Activated CD4-positive, alpha-beta T cell treated with anti-CD3 and anti-CD28 coated beads for 48 hours (primary cell): ENCODE data around the gene PEX12.
A peak's percentile ranks its signal among the peaks of the same experiment; 100 is the strongest.
"Not testable (repeated sequence)": the region's sequence is repeated elsewhere in the genome, so short reads cannot be mapped to it uniquely, and the experiment has no call there.

Experiments used
- DNase-seq: peaks from one replicate; pipeline ENCODE4 v3.0.0-alpha.2; 2020

PEX12 gene

GRCh38 chr17:35577830-35578196 lies 558 bp downstream of the PEX12 start:
- DNase-seq, result no peak

- DNase-seq, result no peak
Observed at GRCh38 chr17:35575759-35576158, 2.6 kb downstream of the PEX12 start.

DNA sequence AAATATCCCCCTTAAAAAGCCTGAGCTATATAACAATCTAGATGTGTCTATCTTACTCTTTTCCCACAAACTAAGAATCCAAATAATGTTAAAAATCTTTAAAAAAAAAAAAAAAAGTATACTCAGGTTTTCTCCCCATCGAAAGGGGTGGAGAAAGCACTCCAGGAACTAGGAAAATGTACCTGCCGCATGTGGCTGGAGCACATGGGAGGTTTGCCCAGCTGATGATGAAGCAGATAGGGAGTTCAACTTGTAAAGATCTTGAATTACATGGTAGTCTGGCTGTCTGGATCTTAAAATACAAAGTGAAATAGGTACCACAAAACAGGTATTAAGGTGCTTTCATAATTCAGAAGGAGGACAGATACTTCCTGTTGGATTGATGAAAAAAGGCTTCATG lies 9.0 kb downstream of the PEX12 start:
- DNase-seq, result no peak

GRCh38 chr17:35568561-35568960 lies 9.8 kb downstream of the PEX12 start:
- DNase-seq, result peak; percentile 70

DNA sequence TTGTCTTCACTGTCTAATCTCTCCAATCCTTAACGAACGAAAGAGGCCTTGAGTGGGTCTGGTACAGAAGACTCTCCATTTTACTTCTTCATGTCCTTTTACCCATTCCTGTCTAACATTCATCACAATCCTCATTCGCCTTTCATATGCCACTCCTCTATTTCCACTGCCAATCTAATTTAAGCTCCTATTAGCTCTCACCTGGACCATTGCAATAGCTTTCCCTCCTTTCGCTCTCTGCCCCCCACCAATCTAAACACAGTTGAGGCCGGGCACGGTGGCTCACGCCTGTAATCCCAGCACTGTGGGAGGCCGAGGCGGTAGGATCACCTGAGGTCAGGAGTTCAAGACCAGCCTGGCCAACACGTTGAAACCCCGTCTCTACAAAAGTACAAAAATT lies 11.4 kb downstream of the PEX12 start:
- DNase-seq, result no peak

GRCh38 chr17:35563181-35563580 lies 15.2 kb downstream of the PEX12 start:
- DNase-seq, result not testable (repeated sequence)

GRCh38 chr17:35560703-35561102 lies 17.7 kb downstream of the PEX12 start, which contains the start of gene SLFN14:
Gene SLFN14 (minus strand): TSS chr17:35560819. CDS start chr17:35558062, 2,757 bp downstream.
- DNase-seq, result no peak

GRCh38 chr17:35559495-35560210 lies 18.7 kb downstream of the PEX12 start:
- no peak for DNase-seq

DNA sequence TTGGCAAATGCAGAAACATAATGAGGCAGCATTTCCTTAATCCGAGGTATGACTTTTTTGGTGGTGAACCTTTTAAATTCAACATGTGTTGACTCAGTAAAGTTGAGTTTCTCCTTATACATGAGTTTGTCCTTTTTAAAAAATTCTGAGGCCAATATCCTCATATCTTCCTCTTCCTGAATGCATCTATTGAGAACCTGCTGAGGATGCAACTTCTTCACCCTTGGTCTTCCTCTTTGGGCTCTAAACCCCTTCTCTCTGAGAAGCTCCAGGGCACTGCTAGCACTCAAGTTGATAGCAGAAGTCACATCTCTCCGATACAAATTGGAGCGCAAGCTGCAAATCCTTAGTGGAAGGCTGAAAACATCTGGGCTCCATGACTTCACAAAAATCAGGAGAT lies 21.0 kb downstream of the PEX12 start:
- DNase-seq, result no peak

- DNase-seq, result no peak
Observed at GRCh38 chr17:35555691-35556090, 22.7 kb downstream of the PEX12 start.

DNA sequence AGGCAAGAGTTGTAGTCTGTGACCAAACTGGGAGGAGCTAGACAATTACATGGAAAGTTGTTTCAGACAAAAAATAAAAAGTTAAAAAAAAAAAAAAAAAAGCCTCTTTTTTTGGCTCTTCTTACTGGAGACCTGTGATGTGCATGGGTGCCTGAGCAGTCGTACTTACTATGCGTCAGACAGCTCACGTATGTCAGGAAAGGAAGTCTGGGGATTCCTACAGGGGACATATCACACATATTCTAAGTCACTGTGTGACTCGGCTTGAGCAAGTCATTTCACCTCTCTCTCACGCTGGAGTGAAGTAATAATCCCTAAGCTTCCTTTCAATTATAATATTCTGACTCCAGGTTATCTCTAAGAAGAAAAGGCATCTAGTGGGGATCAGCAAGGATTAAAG lies 23.7 kb downstream of the PEX12 start:
- peak; percentile 31 for DNase-seq

DNA sequence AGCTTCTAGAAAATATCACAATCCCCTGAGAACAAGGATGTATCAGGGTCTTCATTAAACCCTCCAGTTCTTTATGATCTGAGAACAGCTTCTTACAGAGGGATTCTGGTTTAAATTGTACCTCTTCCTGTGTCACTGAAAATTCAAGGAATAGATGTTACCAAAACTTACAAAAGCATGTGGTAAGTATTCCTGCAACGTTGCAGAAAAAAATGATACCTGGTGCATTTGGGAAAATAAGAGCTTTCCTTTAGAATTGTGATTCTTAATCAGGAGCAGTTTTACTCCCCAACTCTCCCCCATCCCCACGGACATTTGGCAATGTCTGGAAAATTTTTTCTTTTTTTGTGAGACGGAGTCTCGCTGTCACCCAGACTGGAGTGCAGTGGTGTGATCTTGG lies 25.1 kb downstream of the PEX12 start:
- no peak for DNase-seq

- DNase-seq, result no peak
Observed at GRCh38 chr17:35548978-35549377, 29.4 kb downstream of the PEX12 start.

DNA sequence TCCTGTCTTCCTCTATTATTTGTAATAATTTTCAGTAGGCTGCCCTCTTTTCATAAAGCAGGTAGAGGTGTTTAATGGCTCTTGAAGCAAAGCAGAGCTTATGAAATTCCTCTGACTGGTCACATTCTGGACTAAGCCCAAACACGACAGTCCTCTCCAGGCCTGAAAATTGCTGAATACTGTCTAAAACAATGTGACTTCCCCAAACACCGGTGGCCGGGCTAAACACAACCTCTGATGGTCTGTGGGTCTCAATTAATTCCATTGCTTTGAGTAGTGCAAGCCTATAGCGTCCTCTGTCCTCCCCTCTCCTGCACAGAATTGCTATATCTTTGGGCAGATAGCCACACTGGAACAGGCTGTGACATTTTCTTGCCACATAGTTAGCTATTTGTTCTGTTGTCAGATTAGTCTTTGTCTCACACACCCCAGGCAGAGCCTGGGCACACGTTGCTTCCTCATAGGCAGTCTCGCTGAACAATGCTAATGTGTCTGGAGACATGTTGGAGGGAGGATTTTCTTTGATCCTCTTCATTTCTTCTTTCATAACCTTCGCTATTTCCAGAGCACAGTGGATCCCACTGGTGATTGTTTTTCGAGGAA lies 30.1 kb downstream of the PEX12 start:
- DNase-seq, result no peak

GRCh38 chr17:35546487-35546886 lies 31.9 kb downstream of the PEX12 start:
- DNase-seq, result no peak

GRCh38 chr17:35545150-35545549 lies 33.2 kb downstream of the PEX12 start:
- DNase-seq, result no peak

DNA sequence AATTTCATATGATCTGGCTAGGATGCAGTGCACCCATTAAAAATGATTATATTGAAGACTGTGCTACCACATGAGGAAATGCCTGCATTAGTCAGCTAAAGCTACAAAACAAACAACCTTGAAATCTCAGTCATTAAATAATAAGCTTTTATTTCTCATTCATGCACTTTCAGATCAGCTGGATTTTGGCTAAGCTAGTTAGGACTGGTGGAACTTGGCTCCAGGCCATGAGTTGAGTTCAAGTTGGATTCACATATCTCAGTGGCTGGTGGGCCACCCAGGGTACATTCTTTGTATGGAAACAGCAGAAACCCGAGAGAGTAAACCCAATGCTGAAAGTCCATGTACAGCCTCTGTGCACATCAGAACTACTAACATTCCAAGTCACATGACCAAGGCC lies 34.5 kb downstream of the PEX12 start:
- DNase-seq, result no peak

DNA sequence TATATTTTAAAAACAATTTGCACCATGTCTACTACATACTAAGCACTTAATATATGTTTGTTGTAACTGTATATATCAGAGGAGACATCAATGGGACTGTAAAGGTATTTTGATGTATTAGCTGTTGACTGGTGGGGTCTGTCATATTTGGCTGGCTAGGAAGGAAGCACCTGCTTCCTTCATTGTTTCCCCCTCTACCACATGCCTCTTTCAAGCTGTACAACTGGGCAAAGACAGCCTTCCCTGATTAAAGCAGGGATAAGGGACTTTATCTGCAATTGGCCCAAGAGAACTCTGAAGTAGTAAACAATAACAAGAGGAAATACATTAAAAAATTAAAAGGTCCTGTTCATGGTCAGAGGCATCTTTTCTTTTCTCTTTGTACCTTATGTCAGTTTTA lies 35.4 kb downstream of the PEX12 start:
- DNase-seq, result no peak

DNA sequence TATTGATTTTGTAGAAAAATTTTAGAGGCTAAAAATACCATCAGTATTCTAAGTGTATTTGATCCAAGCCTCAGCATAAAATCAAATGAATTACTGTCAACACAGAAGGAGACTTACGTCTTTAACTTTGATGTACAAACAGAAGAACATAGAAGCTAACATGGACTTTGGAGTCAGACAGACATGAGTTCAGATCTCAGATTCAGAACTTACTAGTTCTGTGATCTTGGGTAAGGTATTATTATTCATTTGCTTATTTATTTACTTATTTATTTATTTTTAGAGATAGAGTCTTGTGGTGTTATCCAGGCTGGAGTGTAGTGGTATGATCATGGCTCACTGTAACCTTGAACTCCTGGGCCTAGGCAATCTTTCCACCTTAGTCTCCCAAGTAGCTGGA lies 36.9 kb downstream of the PEX12 start:
- no peak for DNase-seq

DNA sequence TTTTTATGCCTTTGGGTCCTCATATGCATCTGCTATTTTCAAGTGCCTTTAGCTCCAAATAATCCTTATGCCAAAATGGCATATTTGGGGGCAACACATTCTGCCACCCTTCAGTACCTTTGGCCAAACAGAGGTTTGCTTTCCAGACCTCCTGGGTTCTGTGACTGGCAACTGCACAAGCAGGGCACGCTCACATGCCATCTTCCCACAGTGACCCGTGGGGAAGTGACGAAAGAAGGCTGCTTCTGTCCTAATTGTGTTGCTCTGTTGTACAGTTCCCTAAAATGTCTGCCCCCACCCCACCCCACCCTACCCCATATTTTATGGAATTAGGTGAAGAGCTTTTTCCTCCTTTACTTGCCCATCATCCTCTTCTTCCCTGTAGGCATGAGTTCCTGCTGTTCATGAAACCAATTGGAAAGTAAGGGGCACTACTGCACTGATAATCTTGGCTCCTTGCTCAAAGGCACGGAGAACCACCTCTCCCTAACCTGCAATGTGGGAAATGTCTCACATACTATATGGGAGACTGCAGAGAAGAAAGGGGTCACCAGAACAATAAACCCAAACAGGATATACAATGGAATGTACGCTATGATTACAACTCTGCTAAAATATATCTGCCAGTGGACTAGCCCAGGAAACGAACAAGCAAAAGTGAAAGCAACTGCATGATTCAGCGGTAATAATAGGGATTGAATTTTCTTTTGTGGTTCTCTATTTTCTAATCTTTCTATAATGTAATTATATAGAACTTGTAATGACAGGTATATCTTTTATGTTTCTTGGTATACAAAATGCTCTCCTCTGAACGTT lies 37.6 kb downstream of the PEX12 start:
- DNase-seq, result peak; percentile 62

- no peak for DNase-seq
Observed at GRCh38 chr17:35539659-35540026, 38.7 kb downstream of the PEX12 start.

GRCh38 chr17:35537601-35538141 lies 40.7 kb downstream of the PEX12 start, which contains the start of gene SLFN12L:
Gene SLFN12L (minus strand): TSS chr17:35537678. CDS start chr17:35522364, 15,314 bp downstream.
- DNase-seq, result peak; percentile 27

- peak; percentile 55 for DNase-seq
Observed at GRCh38 chr17:35536664-35537171, 41.7 kb downstream of the PEX12 start.
